UCSD-AML1 (cell line): ENCODE results near the gene GRID2.

ENCODE experiments used
- DNase-seq: peaks from one replicate; lab custom pipeline; 2025; ENCODE audit not compliant: unreplicated experiment; lab: John Stamatoyannopoulos, UW

GRID2 gene

DNA sequence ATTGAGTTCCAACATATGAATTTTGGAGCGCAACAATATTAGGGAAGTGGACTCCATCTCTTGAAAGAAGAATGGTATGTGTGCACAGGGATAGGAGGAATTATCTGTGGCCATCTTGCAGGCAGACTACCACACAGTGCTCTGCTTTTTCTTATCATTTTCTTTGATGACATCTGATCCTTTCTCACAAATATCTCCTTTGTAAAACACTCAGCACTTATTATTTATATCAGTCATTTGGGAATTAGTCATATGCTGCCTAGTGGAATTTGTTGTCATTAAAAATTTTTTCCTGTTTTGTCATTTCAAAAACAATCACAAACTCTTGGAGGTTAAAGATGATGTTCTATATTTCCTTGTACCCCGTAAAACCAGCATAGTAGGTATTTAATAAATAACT lies 1080.5 kb downstream of the GRID2 start:
- no peak for DNase-seq

DNA sequence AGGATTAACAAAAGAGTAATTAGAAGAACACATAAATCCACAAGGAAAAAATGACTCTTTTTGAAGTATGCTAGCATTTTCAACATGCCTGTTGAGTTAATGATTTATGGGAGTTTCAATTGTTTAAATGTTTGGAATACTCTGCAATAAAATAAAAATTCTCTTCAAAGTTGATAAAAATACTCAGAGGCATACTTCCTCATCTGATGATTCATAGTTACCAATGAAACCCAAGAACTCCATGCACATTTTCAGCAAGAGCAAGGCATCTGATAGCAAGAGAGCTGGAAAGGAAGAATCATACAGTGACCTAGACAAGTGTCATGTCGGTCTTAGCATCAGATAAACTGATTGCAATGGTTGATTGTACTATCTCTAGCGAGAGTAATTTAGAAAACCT lies 1081.1 kb downstream of the GRID2 start:
- no peak for DNase-seq

DNA sequence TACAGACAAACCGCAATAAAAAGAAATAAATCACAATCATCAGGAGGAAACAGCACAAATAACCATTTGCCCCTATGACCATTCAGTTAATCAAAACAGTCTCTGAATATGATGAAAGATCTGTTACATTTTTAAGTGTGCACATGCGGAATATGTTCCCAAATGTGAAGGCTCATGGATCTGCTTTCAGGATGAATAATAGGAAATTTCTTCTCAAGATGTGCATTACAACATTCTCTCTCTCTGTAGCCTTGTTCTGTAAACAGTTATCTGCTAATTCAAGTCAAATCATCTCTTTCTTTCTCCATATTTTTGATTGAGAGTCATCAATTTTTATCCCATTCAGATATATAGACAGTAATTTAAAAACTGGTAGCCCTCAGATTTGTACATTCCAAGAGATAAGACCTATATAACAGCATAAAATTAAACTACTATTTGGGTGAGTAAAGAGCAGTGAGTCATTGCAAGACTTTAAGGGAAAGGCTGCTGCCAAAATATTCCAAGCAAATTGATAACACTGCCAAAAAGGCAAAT lies 1090.8 kb downstream of the GRID2 start:
- DNase-seq = no peak

DNA sequence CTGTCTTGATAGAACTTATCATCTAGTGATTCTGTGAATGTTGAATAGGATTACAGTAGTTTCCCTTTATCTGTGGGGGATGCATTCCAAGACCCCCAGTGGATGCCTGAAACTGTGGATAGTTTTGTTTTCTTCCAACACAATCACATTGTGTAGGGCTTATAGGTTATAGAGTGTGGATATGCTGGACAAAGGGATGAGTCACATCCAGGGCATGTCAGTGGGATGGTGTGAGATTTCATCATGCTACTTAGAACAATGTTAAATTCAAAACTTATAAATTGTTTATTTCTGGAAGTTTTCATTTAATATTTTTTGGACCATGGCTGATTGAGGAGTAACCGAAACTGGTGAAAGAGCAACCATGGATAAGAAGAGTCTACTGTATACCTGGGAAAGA lies 1092.5 kb downstream of the GRID2 start:
- no peak for DNase-seq

DNA sequence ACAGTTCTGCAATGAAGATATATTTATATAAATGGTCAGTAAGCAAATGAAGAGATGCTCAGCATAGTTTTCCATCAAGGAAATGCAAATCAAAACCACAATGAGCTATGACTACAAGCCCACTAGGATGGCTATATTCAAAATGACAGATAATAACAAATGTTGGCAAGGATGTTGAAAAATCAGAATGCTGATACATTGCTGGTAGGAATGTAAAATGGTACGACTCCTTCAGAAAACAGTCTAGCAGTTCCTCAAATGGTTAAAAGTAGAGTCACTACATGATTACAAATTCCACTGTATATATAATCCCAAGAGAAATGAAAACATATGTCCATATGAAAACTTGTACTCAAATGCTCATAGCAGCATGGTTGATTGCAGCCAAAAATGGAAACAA lies 1099.8 kb downstream of the GRID2 start:
- no peak for DNase-seq

DNA sequence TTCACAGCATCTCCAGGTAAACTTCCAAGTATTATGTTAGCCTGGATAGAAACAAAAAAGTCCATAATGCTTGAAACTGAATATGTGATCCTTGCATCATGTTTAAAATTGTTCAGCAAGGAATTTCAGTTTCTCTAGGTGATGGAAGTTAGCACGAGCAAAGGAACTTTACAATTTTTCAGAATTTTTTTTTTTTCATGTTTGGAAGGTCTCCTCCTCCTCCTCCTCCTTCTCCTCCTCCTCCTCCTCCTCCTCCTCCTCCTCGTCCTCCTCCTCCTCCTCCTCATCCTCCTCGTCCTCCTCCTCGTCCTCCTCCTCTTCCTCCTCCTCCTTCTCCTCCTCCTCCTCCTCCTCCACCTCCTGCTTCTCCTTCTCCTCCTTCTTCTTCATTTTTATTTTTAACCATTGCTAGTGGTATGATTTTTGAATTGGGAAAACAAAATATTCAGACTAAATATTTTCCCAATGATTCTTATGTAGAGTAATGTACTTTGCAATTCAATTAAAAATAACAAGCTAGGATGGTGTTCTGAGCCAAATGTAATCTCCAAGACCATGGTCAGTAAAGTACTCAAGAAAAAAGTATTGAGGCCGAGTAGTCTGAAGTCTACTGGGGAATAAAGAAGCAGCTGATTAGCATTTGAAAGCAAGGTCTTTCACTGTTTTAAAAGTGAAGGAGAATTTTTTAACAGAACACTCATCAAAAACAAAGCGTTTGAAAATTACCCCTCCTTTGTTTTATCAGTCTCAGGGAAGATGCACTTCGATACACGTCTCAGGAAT lies 1103.9 kb downstream of the GRID2 start:
- no peak for DNase-seq

DNA sequence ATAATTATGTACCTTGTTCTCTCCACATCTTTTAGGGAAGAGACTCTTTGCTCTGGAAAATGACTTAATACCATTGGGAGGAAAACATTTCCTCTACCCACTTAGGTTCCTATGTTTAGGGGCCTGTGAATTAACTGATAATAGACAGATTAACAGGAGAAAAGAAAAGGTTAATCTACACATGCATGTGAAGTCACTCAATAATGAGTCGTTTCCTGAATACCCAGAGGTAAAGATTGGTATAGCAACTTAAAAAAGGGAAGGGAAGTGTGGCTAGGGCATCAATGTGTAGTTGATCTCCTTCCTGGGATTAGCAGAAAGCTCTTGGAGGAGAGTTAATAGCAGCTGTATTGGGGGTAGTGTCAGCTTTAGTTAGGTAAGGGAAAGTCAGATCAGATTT lies 1105.3 kb downstream of the GRID2 start:
- no peak for DNase-seq

DNA sequence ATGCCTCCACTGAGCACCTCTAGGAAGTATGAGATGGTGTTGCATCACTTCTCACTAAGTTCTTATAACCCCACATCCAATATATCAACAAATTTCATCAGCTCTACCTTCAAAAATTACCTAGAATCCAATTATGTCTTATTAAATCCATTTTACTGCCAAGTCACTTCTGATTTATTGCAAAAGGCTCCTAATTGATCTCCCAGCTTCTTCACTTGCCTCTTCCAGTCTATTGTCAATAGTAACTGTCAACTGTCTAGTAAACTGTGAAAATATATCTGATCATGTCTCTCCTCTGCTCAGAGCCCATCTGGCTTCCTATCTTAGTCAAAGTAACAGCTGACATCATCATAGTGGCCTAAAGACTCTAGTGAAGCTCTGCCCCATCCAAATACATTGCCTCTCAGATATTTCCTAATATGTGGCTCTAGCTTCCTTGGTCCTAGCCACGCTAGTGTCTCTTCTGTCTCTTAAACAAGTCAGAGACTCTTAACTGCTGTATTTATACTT lies 1110.3 kb downstream of the GRID2 start:
- no peak for DNase-seq

DNA sequence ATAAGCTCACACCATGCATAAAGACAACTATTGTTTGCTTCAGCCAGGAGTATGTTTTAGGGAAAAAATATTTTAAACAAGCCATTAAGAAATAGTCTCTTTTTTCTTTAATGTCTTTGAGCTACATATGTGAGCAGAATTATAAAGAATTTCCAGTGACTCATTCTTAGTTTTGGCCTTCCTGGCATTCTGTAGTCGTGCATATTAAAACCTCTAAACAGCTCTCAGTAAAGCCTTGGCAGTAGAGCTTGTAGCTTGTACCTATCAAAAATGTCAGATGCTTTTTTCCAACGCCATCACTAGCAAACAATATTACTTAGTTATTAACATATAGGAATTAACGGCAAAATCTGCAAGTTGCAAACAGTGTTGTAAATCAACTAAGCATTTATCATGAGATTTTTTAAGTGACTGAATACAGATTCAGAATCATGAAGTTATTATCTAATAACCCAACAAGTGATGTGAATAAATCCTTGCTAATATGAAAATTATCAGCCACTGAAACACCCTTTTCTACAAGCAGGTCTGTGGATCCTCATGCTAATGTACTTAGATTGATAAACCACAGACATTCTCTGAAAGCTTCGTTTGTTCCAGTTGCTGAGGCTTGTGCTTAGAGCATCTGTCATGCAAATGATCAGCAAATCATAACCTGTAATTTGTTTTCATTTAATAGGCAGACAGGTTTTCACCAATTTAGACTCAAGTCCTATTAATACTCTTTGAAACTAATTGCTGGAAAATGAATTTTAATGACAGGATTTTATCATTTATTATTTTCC lies 1112.8 kb downstream of the GRID2 start:
- DNase-seq = no peak

DNA sequence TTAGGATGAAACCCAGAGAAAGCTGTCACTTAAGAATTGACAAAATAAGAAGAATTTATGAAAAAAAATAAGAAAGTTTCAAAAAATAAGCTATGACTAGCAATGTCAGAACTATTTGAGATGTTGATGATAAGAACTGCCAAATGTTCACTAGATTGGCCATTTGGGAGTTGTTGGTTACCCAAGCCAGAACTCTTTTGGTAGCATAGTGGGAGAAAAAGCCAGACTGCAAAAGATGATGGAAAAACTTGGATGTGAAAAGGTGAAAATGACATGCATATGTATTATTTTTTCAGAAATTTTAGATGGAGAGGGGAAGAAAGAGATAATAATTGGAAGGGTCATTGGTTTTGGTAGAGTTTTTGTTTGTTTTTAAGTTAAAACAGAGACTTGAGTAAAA lies 1127.6 kb downstream of the GRID2 start:
- no peak for DNase-seq

DNA sequence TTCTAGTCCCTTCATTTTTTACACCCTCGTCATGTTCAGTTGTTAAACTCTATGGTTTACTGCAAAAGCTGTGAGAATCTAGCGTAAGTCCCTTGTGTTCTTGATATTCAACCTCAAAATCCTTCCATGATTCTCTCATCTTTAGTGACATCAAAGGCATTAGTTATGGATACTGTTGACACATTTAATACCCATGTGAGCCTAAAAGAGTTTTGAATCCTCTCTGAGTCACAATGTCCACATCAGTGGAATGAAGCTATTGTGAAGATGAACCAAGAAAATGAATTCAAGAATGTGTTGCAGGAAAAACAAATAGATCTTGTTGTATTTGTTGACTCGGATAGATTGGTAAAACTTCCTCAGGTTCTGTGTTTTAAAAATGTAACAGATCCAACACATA lies 1130.1 kb downstream of the GRID2 start:
- DNase-seq = no peak

DNA sequence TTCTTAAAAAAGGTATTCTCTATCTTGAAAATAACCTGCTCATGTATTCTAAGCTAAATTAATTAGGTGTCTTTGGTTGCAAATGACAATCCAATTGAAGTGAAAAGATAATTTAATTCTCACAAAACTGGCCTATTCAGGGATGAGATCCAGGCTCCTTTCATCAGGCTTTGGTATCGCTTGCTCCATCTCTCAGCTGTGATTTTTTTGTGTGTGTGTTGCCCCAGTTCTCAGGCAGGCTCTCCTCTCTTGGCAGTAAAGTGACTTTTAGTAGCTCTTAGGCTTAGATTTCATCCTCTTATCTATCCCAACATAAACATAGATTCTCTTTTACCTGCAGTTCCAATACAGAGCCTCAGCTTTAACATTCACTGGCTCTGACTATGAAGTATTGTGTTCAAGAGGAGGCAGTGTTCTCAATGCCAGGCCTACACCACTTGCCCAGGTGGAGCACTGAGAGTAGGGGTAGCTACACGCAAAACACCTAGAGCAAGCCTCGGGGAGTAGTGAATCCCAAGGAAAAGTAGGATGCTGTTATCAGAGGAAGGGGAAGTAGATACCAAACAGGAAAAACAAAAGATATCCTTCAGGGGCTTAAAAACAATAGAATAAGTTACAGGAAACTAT lies 1132.3 kb downstream of the GRID2 start:
- no peak for DNase-seq

DNA sequence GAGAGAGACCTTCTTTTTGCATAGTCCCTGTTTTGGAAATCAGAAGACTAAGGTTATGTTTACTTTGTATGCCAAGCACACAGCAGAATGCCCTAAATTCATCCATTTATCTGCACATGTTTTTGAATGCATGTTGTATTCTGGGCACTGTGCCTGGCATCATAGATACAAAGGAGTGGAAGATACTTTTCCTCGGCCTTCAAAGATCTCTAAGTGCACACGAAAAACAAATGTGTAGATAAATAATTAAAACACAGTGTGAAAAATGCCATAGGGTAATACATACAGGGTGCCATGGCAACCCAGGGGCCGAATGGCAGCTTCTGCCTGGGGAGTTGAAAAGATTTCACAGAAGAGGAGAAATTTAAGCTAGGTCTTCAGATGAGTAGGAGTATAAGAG lies 1134.2 kb downstream of the GRID2 start:
- no peak for DNase-seq

DNA sequence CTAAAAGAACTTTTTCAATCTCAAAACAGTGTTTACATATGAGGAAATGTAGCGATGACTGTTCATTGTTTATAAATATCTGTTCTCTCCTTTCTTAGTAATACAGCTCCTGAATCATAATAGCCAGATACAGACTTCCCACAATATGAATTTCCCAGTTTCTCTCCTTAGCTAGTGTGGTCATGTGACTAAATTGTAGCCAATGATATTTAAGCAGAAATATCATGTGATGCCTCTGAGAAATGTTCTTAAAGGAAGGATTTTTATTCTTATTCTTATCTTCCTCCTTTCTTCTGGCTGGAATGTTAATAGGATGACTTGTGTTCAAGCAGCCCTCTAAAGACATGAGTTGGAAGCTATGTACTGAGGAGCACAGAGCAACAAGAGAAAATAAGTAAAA lies 1141.1 kb downstream of the GRID2 start:
- DNase-seq = no peak

DNA sequence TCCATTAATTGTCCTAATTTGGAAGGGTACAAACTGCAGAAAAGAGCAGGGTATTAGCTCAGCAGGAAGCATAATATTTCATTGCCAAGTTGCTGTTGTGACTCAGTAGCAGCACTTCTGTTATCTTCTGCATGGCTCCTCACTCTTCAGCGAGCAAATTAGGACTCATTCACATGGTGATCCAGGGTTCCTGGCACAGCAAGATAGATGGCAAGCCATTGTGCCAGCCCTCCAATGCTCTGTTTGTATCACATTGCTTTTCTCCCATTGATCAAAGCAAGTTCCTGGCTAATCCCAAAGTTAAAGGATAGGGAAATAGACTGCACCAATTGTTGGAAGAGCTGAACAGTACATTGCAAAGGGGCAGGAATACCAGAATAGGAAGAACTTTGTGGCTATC lies 1142.3 kb downstream of the GRID2 start:
- no peak for DNase-seq

DNA sequence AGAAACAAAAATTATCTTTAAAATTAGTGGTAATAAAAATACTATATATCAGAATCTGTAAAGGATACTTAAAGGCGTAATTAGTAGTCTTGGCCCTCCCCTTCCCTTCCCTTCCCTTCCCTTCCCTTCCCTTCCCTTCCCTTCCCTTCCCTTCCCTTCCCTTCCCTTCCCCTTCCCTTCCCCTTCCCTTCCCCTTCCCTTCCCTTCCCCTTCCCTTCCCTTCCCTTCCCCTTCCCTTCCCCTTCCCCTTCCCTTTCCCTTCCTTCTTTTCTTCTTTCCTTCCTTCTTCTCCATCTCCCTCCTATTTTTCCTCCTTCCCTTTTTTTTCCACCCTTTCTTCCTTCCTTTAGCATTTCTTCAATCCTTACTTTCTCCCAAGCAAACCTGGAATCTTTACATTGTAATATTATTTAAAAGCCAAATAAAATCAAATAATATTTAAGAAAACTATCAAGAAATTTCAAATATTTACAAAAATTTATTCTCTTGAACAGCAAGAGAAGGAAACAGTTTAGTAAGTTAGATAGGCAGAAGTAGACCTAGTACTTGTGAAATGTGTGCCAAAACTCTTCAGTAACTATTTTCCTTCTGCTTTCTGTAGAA lies 1145.0 kb downstream of the GRID2 start:
- no peak for DNase-seq

DNA sequence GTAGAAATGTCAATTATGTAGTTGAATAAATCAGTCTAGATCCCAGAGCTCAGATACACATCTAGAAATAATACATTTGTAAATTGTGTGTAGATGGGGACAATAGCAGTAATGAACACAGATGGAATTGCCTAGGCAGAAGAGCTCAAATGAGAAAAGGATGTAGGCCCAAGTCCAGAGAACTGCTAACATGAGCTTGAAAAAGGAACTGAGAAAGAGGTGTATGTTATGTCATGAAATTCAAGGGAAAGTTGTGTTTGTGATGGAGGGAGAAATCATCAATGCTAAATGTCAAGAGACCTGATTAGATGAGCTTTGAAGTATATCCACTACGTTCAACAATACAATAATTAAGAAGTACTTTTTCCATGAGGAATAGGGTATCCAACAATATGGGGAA lies 1148.2 kb downstream of the GRID2 start:
- no peak for DNase-seq

DNA sequence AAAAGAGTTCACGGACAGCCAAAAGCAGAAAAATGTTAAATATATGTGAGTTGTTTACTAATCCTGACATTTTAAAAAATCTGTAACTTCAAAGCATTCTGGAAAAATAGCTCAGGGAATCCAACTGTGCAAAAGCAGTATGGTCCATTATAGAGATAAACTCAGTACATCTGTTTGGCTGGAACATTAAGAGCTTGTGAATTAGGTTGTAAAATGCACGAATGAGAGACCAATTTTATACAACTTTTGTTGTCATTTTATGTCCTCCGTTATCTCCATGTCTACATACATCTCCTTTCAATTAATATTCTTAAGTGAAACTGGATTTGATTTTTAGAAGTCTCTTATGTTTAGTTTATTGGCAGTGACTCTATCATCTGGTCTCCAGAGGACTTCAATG lies 1157.8 kb downstream of the GRID2 start:
- no peak for DNase-seq

DNA sequence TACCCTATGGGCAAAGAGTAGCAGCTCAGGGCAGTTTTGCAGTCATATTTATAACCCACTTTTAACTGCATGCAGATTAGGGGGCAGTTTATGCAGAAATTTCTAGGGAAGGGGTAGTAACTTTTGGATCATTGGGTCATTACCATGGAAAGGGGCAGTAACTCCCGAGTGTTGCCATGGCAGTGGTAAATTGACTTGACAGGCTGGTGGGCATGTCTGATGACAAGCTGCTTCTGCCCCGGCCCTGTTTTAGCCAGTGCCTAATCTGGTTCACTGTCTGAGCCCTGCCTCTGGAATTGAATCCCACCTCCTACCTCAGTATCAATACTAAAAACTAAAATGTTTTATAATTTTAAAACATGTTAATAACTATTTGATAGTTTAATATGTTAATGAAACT lies 1162.7 kb downstream of the GRID2 start:
- no peak for DNase-seq

DNA sequence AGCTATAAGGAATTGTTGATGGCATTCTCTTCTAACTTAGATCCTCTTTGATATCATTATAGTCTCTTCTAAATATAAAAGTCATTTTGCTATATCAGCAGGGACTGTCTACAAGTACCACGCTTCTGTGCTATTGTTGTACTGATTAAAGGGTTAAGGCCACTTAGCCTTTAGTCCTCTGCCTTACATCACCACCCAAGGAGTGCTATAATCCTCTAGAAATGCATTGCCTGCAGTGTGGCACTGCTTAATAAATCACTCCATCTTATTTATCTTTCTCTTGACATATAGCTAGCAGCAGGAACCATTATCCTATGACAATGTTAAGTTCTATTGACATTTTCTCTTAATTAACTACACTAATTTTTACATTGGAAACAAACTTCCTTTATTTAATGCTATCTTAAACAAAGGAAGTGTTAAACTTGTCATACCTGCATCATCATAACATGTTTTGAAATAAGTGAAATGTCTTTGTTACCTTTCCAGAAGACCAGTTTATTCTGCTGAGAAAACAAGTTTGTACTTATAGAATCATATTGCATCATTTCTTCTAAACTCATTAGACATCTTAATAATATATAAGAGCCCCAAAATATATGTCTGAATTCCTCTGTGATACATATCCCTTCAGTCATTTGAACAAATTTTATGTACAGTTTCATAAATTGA lies 1163.9 kb downstream of the GRID2 start:
- DNase-seq = no peak

DNA sequence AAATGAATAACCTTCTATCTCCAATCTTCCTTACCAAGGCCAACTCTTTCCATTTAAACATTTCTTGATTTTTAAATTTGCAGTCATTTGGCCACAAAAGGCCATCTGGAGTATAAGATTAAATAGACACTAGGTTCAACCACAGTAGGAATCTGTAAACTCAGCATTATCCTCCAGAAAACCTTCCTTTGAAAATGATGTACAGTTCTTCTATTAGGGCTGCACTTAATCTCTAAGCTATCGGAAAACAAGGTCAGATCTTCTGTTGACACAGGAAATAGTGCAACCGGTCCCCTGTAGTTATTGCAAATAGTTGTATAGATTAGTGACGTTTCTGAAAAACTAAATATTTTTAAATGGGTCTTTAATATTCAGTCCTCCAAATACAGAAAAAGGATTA lies 1165.8 kb downstream of the GRID2 start:
- DNase-seq = no peak
